ENCODE measurements around the gene STAC2. TPM values are rescaled to one million over a fixed set of nuclear protein-coding genes. Genes with fewer than 3 reads are reported as not detected.

STAC2 gene
- total and polyA plus RNA-seq, 9 donors: 0.04 to 0.30 (median 0.18) TPM

- DNase-seq: peak; percentile 77
Measured at GRCh38 chr17:39191750-39192510, 33.8 kb downstream of the STAC2 start.

GRCh38 chr17:39187152-39187830 is 38.5 kb downstream of the STAC2 start:
- H3K9me3 ChIP-seq (replicated peaks; ENCODE audit: control insufficient read depth, low read depth, low read length): no peaks in the 10 kb centered on the region
- 81% methylated on average over 3 of the region's 9 CpGs for WGBS (ENCODE audit: insufficient coverage)

More at GRCh38 chr17:39191750-39192510, 33.8 kb downstream of the STAC2 start:
- no peaks in the 10 kb centered on the region for H3K9me3 ChIP-seq (replicated peaks; ENCODE audit: control insufficient read depth, low read depth, low read length)
- H3K4me3 ChIP-seq (ENCODE audit: low read length): peak overlapping the region; percentile 5
- WGBS (ENCODE audit: insufficient coverage): 84% methylated on average over 6 of the region's 9 CpGs
- peaks cover 51% of the 10 kb centered on the region for H3K4me1 ChIP-seq (ENCODE audit: control insufficient read depth, insufficient read depth, low read length)
- H3K36me3 ChIP-seq (ENCODE audit: control insufficient read depth, insufficient read depth, low read length): peaks cover 57% of the 10 kb centered on the region
- no peaks in the 10 kb centered on the region for H3K27me3 ChIP-seq (ENCODE audit: control insufficient read depth, insufficient read depth, low read length)
- peak overlapping the region; percentile 89 for H3K27ac ChIP-seq (ENCODE audit: low read length)

GRCh38 chr17:39186481-39187002 is 39.2 kb downstream of the STAC2 start:
- H3K9me3 ChIP-seq (replicated peaks; ENCODE audit: control insufficient read depth, low read depth, low read length): no peaks in the 10 kb centered on the region
- H3K27me3 ChIP-seq (ENCODE audit: control insufficient read depth, insufficient read depth, low read length): no peaks in the 10 kb centered on the region
- no peak overlapping the region for H3K4me3 ChIP-seq (ENCODE audit: low read length)
- H3K36me3 ChIP-seq (ENCODE audit: control insufficient read depth, insufficient read depth, low read length): peaks cover 72% of the 10 kb centered on the region
- no peak overlapping the region for H3K27ac ChIP-seq (ENCODE audit: low read length)
- H3K4me1 ChIP-seq (ENCODE audit: control insufficient read depth, insufficient read depth, low read length): peaks cover 5% of the 10 kb centered on the region
- DNase-seq: no peak
- 80% methylated on average over 10 of the region's 15 CpGs for WGBS (ENCODE audit: insufficient coverage)

More at GRCh38 chr17:39187152-39187830, 38.5 kb downstream of the STAC2 start:
- H3K36me3 ChIP-seq (ENCODE audit: control insufficient read depth, insufficient read depth, low read length): peaks cover 76% of the 10 kb centered on the region
- H3K27ac ChIP-seq (ENCODE audit: low read length): no peak overlapping the region
- no peaks in the 10 kb centered on the region for H3K27me3 ChIP-seq (ENCODE audit: control insufficient read depth, insufficient read depth, low read length)
- no peak for DNase-seq
- no peak overlapping the region for H3K4me3 ChIP-seq (ENCODE audit: low read length)
- peaks cover 10% of the 10 kb centered on the region for H3K4me1 ChIP-seq (ENCODE audit: control insufficient read depth, insufficient read depth, low read length)

- Histone ChIP-seq H3K36me3 (ENCODE audit: control insufficient read depth, insufficient read depth, low read length) (peaks cover 72% of the 10 kb centered on the region), H3K4me1 (ENCODE audit: control insufficient read depth, insufficient read depth, low read length) (no peaks in the 10 kb centered on the region), H3K27ac (ENCODE audit: low read length) (no peak overlapping the region), H3K9me3 (replicated peaks; ENCODE audit: control insufficient read depth, low read depth, low read length) (no peaks in the 10 kb centered on the region), H3K4me3 (ENCODE audit: low read length) (no peak overlapping the region), H3K27me3 (ENCODE audit: control insufficient read depth, insufficient read depth, low read length) (no peaks in the 10 kb centered on the region)
- whole genome bisulfite sequencing (ENCODE audit: insufficient coverage): 92% methylated on average over 5 of the region's 10 CpGs
- DNase-seq: no peak
Measured at GRCh38 chr17:39183720-39184119, 42.0 kb downstream of the STAC2 start.

- H3K9me3 ChIP-seq (replicated peaks; ENCODE audit: control insufficient read depth, low read depth, low read length): no peaks in the 10 kb centered on the region
- H3K27me3 ChIP-seq (ENCODE audit: control insufficient read depth, insufficient read depth, low read length): no peaks in the 10 kb centered on the region
- WGBS (ENCODE audit: insufficient coverage): 82% methylated on average over 2 of the region's 5 CpGs
- DNase-seq: no peak
- no peak overlapping the region for H3K27ac ChIP-seq (ENCODE audit: low read length)
- peaks cover 73% of the 10 kb centered on the region for H3K36me3 ChIP-seq (ENCODE audit: control insufficient read depth, insufficient read depth, low read length)
- no peaks in the 10 kb centered on the region for H3K4me1 ChIP-seq (ENCODE audit: control insufficient read depth, insufficient read depth, low read length)
- no peak overlapping the region for H3K4me3 ChIP-seq (ENCODE audit: low read length)
Measured at GRCh38 chr17:39183045-39183444, 42.7 kb downstream of the STAC2 start.

GRCh38 chr17:39181303-39181702 is 44.4 kb downstream of the STAC2 start:
- no peak overlapping the region for H3K4me3 ChIP-seq (ENCODE audit: low read length)
- H3K4me1 ChIP-seq (ENCODE audit: control insufficient read depth, insufficient read depth, low read length): no peaks in the 10 kb centered on the region
- H3K27ac ChIP-seq (ENCODE audit: low read length): no peak overlapping the region
- no peak for DNase-seq
- H3K36me3 ChIP-seq (ENCODE audit: control insufficient read depth, insufficient read depth, low read length): peaks cover 77% of the 10 kb centered on the region
- 98% methylated on average over 4 of the region's 5 CpGs for WGBS (ENCODE audit: insufficient coverage)
- H3K9me3 ChIP-seq (replicated peaks; ENCODE audit: control insufficient read depth, low read depth, low read length): no peaks in the 10 kb centered on the region
- H3K27me3 ChIP-seq (ENCODE audit: control insufficient read depth, insufficient read depth, low read length): no peaks in the 10 kb centered on the region

GRCh38 chr17:39178536-39178935 is 47.2 kb downstream of the STAC2 start:
- 91% methylated on average over 2 of the region's 4 CpGs for WGBS (ENCODE audit: insufficient coverage)
- peaks cover 14% of the 10 kb centered on the region for H3K4me1 ChIP-seq (ENCODE audit: control insufficient read depth, insufficient read depth, low read length)
- no peak overlapping the region for H3K4me3 ChIP-seq (ENCODE audit: low read length)
- H3K36me3 ChIP-seq (ENCODE audit: control insufficient read depth, insufficient read depth, low read length): peaks cover 69% of the 10 kb centered on the region
- DNase-seq: no peak
- H3K27ac ChIP-seq (ENCODE audit: low read length): no peak overlapping the region
- no peaks in the 10 kb centered on the region for H3K27me3 ChIP-seq (ENCODE audit: control insufficient read depth, insufficient read depth, low read length)
- no peaks in the 10 kb centered on the region for H3K9me3 ChIP-seq (replicated peaks; ENCODE audit: control insufficient read depth, low read depth, low read length)

- Histone ChIP-seq H3K36me3 (ENCODE audit: control insufficient read depth, insufficient read depth, low read length) (peaks cover 62% of the 10 kb centered on the region), H3K27me3 (ENCODE audit: control insufficient read depth, insufficient read depth, low read length) (no peaks in the 10 kb centered on the region), H3K27ac (ENCODE audit: low read length) (no peak overlapping the region), H3K4me3 (ENCODE audit: low read length) (no peak overlapping the region), H3K4me1 (ENCODE audit: control insufficient read depth, insufficient read depth, low read length) (peaks cover 14% of the 10 kb centered on the region), H3K9me3 (replicated peaks; ENCODE audit: control insufficient read depth, low read depth, low read length) (no peaks in the 10 kb centered on the region)
- WGBS (ENCODE audit: insufficient coverage): 59% methylated on average over 11 of the region's 12 CpGs
- peak; percentile 43 for DNase-seq
Measured at GRCh38 chr17:39177256-39177655, 48.5 kb downstream of the STAC2 start.

- H3K27me3 ChIP-seq (ENCODE audit: control insufficient read depth, insufficient read depth, low read length): no peaks in the 10 kb centered on the region
- H3K4me1 ChIP-seq (ENCODE audit: control insufficient read depth, insufficient read depth, low read length): peaks cover 14% of the 10 kb centered on the region
- no peak overlapping the region for H3K4me3 ChIP-seq (ENCODE audit: low read length)
- DNase-seq: no peak
- no peak overlapping the region for H3K27ac ChIP-seq (ENCODE audit: low read length)
- peaks cover 53% of the 10 kb centered on the region for H3K36me3 ChIP-seq (ENCODE audit: control insufficient read depth, insufficient read depth, low read length)
- WGBS (ENCODE audit: insufficient coverage): 70% methylated on average over 10 of the region's 10 CpGs
- H3K9me3 ChIP-seq (replicated peaks; ENCODE audit: control insufficient read depth, low read depth, low read length): no peaks in the 10 kb centered on the region
Measured at GRCh38 chr17:39175695-39176093, 50.1 kb downstream of the STAC2 start.

GRCh38 chr17:39174920-39175694 is 50.6 kb downstream of the STAC2 start:
- no peaks in the 10 kb centered on the region for H3K27me3 ChIP-seq (ENCODE audit: control insufficient read depth, insufficient read depth, low read length)
- no peaks in the 10 kb centered on the region for H3K9me3 ChIP-seq (replicated peaks; ENCODE audit: control insufficient read depth, low read depth, low read length)
- H3K4me3 ChIP-seq (ENCODE audit: low read length): no peak overlapping the region
- WGBS (ENCODE audit: insufficient coverage): 42% methylated on average over 32 of the region's 35 CpGs
- peaks cover 51% of the 10 kb centered on the region for H3K36me3 ChIP-seq (ENCODE audit: control insufficient read depth, insufficient read depth, low read length)
- H3K4me1 ChIP-seq (ENCODE audit: control insufficient read depth, insufficient read depth, low read length): peaks cover 14% of the 10 kb centered on the region
- peak; percentile 84 for DNase-seq
- H3K27ac ChIP-seq (ENCODE audit: low read length): peak overlapping the region; percentile 29
